Measurements from ENCODE around the gene FUS.
A peak's percentile ranks its signal among the peaks of the same experiment; 100 is the strongest.
"Not testable (repeated sequence)": the region's sequence is repeated elsewhere in the genome, so short reads cannot be mapped to it uniquely, and the experiment has no call there.

The FUS gene

DNA sequence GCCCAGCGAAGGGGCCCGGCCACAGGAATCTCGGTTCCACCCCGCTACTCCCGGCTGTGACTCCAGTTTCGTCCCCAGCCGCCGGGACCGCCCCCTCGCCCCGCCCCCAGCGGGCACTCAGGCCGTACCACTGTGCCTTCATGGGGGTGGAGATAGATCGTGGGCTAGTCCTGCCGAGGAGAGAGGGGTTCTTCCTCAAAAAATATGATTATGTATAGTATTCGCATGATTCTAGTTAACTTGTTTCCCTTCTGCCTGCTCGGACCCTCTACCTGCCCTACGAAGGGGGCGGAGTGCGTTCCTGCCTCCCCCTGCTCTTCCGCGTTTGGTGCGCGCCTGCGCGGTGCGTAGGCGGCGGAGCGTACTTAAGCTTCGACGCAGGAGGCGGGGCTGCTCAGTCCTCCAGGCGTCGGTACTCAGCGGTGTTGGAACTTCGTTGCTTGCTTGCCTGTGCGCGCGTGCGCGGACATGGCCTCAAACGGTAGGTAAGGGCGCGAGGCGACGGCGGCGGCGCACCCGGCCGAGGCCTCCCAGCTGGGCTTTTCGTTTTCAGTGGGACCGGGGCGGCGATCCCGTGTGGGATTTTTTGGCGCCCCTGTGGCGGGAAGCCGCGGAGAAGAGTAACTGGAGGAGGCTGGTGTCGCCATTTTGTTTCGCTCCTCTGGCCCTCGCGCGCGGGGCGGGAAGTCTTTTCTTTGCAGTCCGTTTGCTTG lies at the start of gene FUS:
TSS of gene FUS (plus strand) at position 393 of the 713 bp plus-strand sequence. CDS start at position 469, 76 bp downstream.
- DNase-seq (ENCODE audit: low read depth): peak; percentile 83

- DNase-seq (ENCODE audit: low read depth): no peak
These were observed 49.5 kb upstream of the FUS start for GRCh38 chr16:31130336-31130891.

DNA sequence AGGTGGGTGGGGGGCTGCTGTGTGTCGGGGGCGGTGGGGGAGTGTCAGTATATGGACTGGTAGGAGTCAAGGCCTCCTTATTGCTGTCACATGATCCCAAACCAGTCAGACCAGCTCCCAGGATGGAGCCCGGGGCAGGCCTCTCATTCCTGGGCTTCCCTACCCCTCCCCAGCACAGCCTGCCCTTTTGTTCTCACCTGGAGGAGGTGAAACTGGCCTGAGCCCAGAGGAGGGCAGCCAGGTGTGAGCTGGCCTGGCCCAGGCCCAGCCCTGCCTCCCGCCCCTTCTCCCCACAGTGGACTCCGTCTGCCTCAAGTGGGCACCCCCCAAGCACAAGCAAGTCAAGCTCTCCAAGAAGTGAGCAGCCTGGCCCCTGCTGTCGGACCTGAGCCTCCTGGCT lies 49.0 kb upstream of the FUS start:
- DNase-seq (ENCODE audit: low read depth): no peak

GRCh38 chr16:31131416-31131815 lies 48.5 kb upstream of the FUS start:
- DNase-seq (ENCODE audit: low read depth): no peak

GRCh38 chr16:31131841-31132271 lies 48.1 kb upstream of the FUS start:
- no peak for DNase-seq (ENCODE audit: low read depth)

GRCh38 chr16:31132303-31132979 lies 47.5 kb upstream of the FUS start:
- DNase-seq (ENCODE audit: low read depth): no peak

GRCh38 chr16:31133046-31133501 lies 46.9 kb upstream of the FUS start:
- DNase-seq (ENCODE audit: low read depth): no peak

DNA sequence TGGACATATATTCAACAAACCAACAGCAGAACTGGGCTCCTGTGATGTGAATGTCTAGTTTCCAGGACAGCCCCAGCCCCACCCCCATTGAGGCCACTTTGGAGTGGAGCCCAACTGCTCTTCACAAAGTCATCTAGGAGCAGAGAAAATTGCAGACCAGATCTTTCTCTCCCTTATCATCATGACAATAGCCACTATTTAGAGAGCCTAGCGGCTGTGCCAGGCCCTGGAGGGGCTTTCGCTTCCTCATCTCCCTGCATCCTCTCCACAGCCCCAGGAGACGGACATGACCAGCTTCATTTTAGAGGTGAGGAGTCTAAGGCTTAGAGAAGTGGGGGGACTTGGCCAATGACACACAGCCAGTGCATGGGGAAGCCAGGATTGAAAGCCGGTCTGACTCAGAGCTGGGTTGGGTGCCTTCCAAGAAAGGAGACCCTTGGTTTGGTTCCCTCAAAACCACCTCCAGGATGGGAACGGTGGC lies 45.8 kb upstream of the FUS start:
- DNase-seq (ENCODE audit: low read depth): no peak

DNA sequence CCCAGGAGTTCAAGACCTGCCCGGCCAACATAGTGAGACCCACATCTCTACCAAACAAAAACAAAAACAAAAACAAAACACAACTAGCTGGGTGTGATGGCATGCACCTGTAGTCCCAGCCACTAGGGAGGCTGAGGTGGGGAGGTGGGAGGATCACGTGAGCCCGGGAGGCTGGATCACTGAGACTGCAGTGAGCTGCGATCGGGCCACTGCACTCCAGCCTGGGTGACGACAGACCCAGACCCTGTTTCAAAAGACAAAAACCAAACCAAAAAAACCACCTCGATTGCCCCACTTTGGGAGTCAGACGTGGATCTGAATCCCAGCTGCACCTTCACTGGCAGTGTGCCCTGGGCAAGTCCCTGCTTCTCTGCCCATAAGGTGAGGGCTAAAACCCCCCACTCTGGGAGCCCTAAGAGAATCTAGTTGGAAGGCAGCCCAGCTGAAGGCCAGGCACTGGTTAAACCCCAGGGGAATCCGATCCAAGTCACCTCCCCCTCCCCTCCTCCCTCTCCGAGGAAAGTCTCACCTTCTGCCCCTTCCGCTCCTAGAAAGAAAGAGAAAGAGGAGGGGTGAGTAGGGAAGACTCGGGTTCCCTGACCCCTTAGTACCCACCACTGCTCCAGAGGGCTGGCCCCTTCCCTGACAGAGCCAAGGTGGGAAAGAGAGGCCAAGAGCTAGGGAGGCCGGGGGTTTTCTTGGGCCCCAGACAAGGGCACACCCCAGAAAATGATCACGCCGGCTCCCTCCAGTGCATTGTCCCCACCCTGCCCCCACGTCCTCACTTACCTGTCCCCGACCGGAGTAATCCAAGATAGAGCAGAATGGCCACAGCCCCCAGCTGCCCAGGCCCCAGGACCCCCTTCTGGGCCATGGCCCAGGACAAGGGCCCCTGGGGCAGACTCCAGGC lies 45.1 kb upstream of the FUS start:
- no peak for DNase-seq (ENCODE audit: low read depth)

- DNase-seq (ENCODE audit: low read depth): no peak
These were observed 44.2 kb upstream of the FUS start, which contains the start of gene PRSS8 for GRCh38 chr16:31135535-31136286. PRSS8 (minus strand) TSS chr16:31135727; CDS start chr16:31135498, 229 bp downstream.

DNA sequence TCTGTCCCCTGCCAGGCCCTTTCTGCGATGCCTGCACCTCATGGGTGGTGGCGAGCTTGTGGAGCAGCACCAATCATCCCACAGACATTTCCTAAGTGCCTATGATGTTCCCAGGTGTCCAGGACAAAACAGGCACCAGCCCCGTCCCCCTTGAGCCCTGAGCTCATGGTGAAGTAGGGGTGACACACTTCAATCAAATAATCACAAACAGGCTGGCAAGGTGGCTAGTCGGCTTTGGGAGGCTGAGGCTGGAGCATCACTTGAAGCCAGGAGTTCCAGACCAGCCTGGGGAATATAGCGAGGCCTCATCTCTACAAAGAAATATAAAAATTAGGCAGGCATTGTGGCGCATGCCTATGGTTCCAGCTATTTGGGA lies 43.7 kb upstream of the FUS start:
- no peak for DNase-seq (ENCODE audit: low read depth)

DNA sequence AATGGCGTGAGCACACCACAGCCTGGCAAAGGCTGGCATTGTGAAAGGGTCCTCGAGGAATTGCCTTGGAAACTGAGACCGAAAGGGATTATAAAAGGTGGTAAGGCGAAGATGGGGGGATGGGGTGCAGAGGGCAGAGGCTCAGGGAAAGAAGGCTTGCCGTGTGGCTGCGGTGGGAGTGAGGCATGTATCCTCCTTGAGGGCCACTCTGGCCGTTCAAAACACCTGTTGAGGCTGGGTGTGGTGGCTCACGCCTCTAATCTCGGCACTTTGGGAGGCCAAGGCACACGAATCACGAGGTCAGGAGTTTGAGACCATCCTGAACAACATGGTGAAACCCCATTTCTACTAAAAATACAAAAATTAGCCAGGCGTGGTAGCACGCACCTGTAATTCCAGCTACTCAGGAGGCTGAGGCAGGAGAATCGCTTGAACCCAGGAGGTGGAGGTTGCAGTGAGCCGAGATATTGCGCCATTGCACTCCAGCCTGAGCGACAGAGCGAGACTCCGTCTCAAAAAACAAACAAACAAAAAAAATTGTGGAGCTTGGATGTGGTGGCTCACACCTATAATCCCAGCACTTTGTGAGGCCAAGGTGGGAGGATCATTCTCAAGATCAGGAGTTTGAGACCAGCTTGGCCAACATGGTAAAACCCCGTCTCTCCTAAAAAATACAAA lies 43.0 kb upstream of the FUS start:
- DNase-seq (ENCODE audit: low read depth): not testable (repeated sequence)

- no peak for DNase-seq (ENCODE audit: low read depth)
These were observed 41.0 kb upstream of the FUS start for GRCh38 chr16:31138621-31139578.

- not testable (repeated sequence) for DNase-seq (ENCODE audit: low read depth)
These were observed 38.9 kb upstream of the FUS start for GRCh38 chr16:31141071-31141469.

GRCh38 chr16:31141489-31142108 lies 38.3 kb upstream of the FUS start:
- DNase-seq (ENCODE audit: low read depth): no peak

GRCh38 chr16:31142109-31143010 lies 37.6 kb upstream of the FUS start:
- peak; percentile 93 for DNase-seq (ENCODE audit: low read depth)

DNA sequence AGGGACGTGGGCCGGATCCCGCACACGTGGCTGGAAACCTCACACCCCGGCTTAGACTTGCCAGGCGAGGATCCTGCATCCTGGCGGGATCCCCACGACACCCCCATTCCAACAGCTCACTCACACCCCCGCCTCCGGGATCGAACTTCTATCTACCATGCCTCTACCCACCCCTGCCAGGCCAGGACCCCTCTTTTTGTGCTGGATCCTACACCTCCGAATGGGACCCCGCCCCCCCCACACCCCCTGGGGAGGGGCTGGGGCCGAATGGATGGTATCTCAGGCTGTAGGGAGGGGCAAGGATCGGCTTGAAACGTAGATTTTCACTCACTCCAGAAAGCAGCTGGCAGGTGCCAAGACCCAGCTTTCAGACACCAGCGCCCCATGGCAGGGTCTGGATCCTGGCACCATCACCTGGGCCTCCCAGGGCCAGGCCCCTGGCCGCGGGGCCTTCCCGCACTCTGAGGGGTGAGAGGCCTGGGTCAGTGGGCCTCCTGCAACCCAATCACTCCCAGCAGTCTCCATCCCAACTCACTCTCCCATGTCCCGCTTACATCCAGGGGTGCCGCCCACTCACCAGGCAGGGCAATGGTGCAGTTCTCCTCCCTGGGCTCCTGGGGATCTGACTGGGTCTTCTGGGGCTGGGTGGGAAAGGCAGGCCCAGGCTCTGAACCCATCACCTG lies 36.8 kb upstream of the FUS start:
- DNase-seq (ENCODE audit: low read depth): no peak

All from activated gamma-delta T cell treated with anti-CD3 and anti-CD28 coated beads, Interleukin-2, amount 50 U/mL, for 16 hours (primary cell).